GM12878 (cell line): ENCODE results near the gene IGSF23.

Experiments
- EP300 ChIP-seq, 2 experiments: fragments of 150-350 bp in 1 of 2; IDR thresholded peaks; 2 replicates each; pipeline ENCODE4 v1.6.1; 2011 to 2012; ENCODE audit warnings: low read depth in 2 of 2, low read length in 2 of 2, borderline replicate concordance in 1 of 2, improper control_type of control experiment in 1 of 2, inconsistent platforms in 1 of 2; ENCODE audit not compliant: control insufficient read depth in 1 of 2
- EZH2 ChIP-seq: IDR thresholded peaks from 2 replicates; pipeline ENCODE4 v1.6.1; 2012; ENCODE audit warnings: low read depth, mild to moderate bottlenecking, control low read depth, inconsistent platforms, low read length, borderline replicate concordance; ENCODE audit not compliant: control insufficient read depth
- HDGF ChIP-seq: fragments of 450-650 bp; IDR thresholded peaks from 2 replicates; pipeline ENCODE4 v1.6.1; 2016; ENCODE audit warnings: antibody characterized with exemption
- KDM1A ChIP-seq: fragments of 200-600 bp; sonication (generic); IDR thresholded peaks from 2 replicates; pipeline ENCODE4 v1.6.1; 2016; ENCODE audit warnings: borderline replicate concordance
- MTA2 ChIP-seq: fragments of 450-650 bp; IDR thresholded peaks from 2 replicates; pipeline ENCODE4 v1.6.1; 2016; ENCODE audit warnings: low read depth, mild to moderate bottlenecking, moderate library complexity
- POLR2A ChIP-seq: IDR thresholded peaks from 2 replicates; pipeline ENCODE4 v1.6.1; 2011; ENCODE audit warnings: low read depth, mild to moderate bottlenecking, low read length
- RAD51 ChIP-seq: fragments of 450-650 bp; IDR thresholded peaks from 2 replicates; pipeline ENCODE4 v1.6.1; 2016; ENCODE audit warnings: moderate library complexity, mild to moderate bottlenecking, inconsistent platforms
- SMC3 ChIP-seq: IDR thresholded peaks from 2 replicates; pipeline ENCODE4 v1.6.1; 2011; ENCODE audit warnings: low read length, improper control_type of control experiment, borderline replicate concordance
- TF ChIP-seq, protein P1 (sequence below), 3 experiments: IDR thresholded peaks in 2 of 3; conservative IDR thresholded peaks in 1 of 3; 2 replicates each; pipeline ENCODE4 v1.5.1; 2011; ENCODE audit warnings: low read depth in 3 of 3, low read length in 3 of 3, mild to moderate bottlenecking in 3 of 3, control low read depth in 2 of 3, moderate library complexity in 2 of 3, inconsistent platforms in 1 of 3, mixed read lengths in 1 of 3; ENCODE audit not compliant: control insufficient read depth in 2 of 3, insufficient read depth in 1 of 3; ENCODE audit errors: extremely low read depth in 1 of 3
- TF ChIP-seq, protein P2 (sequence below): fragments of 450-650 bp; formaldehyde crosslinking; IDR thresholded peaks from 2 replicates; pipeline ENCODE4 v1.4.0; 2022; ENCODE audit warnings: mild to moderate bottlenecking, moderate library complexity
- TF ChIP-seq, protein P3 (sequence below): IDR thresholded peaks from 2 replicates; pipeline ENCODE4 v1.6.1; 2012; ENCODE audit warnings: low read depth, low read length, improper control_type of control experiment
- TF ChIP-seq, protein P4 (sequence below): IDR thresholded peaks from 2 replicates; pipeline ENCODE4 v1.6.1; 2012; ENCODE audit warnings: low read depth, low read length, improper control_type of control experiment

DNA sequence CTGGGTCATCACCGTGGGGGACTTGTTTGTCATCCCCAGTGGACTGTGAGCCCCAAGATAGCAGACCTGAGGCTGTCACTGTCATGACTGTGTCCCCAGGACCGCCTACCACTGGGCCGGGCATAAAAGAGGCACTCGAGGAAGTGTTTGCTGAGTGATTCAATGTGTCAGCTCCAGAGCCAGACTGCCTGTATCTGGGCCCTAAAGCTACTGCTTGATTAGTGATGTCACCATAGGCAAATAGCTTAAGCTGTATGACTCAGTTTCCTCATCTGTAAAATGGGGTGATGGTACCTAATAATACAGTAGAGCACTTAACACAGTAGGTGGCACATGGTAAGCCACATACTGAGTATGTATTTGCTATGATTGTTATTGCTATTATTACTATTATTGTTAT is 46.7 kb downstream of the IGSF23 start:
- TF ChIP-seq EZH2 (no peak), HDGF (no peak), RAD51 (no peak), EP300 (IDR thresholded peaks at IDR 0.05; ENCODE audit: borderline replicate concordance in 1 of 2, control insufficient read depth in 1 of 2, low read depth in 2 of 2, low read length in 2 of 2) (no peak), MTA2 (no peak), SMC3 (no peak), KDM1A (no peak), POLR2A (no peak)
- TF ChIP-seq, protein P1, sequence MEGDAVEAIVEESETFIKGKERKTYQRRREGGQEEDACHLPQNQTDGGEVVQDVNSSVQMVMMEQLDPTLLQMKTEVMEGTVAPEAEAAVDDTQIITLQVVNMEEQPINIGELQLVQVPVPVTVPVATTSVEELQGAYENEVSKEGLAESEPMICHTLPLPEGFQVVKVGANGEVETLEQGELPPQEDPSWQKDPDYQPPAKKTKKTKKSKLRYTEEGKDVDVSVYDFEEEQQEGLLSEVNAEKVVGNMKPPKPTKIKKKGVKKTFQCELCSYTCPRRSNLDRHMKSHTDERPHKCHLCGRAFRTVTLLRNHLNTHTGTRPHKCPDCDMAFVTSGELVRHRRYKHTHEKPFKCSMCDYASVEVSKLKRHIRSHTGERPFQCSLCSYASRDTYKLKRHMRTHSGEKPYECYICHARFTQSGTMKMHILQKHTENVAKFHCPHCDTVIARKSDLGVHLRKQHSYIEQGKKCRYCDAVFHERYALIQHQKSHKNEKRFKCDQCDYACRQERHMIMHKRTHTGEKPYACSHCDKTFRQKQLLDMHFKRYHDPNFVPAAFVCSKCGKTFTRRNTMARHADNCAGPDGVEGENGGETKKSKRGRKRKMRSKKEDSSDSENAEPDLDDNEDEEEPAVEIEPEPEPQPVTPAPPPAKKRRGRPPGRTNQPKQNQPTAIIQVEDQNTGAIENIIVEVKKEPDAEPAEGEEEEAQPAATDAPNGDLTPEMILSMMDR (IDR thresholded peaks at IDR 0.05 in 2 of 3, conservative IDR thresholded peaks at IDR 0.05 in 1 of 3; ENCODE audit: control insufficient read depth in 2 of 3, extremely low read depth in 1 of 3, insufficient read depth in 1 of 3, low read depth in 3 of 3, low read length in 3 of 3): no peak
- TF ChIP-seq, protein P2, sequence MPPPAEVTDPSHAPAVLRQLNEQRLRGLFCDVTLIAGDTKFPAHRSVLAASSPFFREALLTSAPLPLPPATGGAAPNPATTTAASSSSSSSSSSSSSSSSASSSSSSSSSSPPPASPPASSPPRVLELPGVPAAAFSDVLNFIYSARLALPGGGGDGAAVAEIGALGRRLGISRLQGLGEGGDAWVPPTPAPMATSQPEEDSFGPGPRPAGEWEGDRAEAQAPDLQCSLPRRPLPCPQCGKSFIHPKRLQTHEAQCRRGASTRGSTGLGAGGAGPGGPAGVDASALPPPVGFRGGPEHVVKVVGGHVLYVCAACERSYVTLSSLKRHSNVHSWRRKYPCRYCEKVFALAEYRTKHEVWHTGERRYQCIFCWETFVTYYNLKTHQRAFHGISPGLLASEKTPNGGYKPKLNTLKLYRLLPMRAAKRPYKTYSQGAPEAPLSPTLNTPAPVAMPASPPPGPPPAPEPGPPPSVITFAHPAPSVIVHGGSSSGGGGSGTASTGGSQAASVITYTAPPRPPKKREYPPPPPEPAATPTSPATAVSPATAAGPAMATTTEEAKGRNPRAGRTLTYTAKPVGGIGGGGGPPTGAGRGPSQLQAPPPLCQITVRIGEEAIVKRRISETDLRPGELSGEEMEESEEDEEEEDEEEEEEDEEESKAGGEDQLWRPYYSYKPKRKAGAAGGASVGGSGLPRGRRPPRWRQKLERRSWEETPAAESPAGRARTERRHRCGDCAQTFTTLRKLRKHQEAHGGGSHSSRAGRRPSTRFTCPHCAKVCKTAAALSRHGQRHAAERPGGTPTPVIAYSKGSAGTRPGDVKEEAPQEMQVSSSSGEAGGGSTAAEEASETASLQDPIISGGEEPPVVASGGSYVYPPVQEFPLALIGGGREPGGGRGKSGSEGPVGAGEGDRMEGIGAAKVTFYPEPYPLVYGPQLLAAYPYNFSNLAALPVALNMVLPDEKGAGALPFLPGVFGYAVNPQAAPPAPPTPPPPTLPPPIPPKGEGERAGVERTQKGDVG (CRISPR knock-in tag): no peak
- TF ChIP-seq, protein P3, sequence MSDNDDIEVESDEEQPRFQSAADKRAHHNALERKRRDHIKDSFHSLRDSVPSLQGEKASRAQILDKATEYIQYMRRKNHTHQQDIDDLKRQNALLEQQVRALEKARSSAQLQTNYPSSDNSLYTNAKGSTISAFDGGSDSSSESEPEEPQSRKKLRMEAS: no peak
- TF ChIP-seq, protein P4, sequence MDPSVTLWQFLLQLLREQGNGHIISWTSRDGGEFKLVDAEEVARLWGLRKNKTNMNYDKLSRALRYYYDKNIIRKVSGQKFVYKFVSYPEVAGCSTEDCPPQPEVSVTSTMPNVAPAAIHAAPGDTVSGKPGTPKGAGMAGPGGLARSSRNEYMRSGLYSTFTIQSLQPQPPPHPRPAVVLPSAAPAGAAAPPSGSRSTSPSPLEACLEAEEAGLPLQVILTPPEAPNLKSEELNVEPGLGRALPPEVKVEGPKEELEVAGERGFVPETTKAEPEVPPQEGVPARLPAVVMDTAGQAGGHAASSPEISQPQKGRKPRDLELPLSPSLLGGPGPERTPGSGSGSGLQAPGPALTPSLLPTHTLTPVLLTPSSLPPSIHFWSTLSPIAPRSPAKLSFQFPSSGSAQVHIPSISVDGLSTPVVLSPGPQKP: no peak
